GM20000 (cell line): ENCODE measurements around the gene SLC12A9.
"Not testable (repeated sequence)": the region's sequence is repeated elsewhere in the genome, so short reads cannot be mapped to it uniquely, and the experiment has no call there.

Experiments
- DNase-seq: peaks from one replicate; pipeline ENCODE4 v3.0.0; 2012; ENCODE audit warnings: low spot score
- TF ChIP-seq, protein P1 (sequence below): IDR thresholded peaks from 2 replicates; pipeline ENCODE4 v1.5.1; 2012; ENCODE audit warnings: mild to moderate bottlenecking, control low read depth; ENCODE audit errors: extremely low read depth, missing control alignments

The SLC12A9 gene

DNA sequence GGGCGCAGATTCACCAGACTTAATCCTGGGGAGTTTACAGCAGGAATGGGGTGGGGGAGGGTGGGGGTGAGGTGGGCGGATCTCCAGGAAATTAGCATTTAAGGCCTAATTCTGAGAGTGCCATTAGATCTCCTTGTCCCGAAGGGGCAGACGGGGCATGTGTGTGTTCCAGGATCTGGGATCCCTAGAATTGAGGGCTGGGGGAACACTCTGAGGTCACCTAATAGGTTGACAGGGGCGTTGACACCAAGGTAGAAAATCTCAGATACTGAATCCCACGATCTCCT lies 15.8 kb upstream of the SLC12A9 start:
- TF ChIP-seq, protein P1, sequence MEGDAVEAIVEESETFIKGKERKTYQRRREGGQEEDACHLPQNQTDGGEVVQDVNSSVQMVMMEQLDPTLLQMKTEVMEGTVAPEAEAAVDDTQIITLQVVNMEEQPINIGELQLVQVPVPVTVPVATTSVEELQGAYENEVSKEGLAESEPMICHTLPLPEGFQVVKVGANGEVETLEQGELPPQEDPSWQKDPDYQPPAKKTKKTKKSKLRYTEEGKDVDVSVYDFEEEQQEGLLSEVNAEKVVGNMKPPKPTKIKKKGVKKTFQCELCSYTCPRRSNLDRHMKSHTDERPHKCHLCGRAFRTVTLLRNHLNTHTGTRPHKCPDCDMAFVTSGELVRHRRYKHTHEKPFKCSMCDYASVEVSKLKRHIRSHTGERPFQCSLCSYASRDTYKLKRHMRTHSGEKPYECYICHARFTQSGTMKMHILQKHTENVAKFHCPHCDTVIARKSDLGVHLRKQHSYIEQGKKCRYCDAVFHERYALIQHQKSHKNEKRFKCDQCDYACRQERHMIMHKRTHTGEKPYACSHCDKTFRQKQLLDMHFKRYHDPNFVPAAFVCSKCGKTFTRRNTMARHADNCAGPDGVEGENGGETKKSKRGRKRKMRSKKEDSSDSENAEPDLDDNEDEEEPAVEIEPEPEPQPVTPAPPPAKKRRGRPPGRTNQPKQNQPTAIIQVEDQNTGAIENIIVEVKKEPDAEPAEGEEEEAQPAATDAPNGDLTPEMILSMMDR: no peak

DNA sequence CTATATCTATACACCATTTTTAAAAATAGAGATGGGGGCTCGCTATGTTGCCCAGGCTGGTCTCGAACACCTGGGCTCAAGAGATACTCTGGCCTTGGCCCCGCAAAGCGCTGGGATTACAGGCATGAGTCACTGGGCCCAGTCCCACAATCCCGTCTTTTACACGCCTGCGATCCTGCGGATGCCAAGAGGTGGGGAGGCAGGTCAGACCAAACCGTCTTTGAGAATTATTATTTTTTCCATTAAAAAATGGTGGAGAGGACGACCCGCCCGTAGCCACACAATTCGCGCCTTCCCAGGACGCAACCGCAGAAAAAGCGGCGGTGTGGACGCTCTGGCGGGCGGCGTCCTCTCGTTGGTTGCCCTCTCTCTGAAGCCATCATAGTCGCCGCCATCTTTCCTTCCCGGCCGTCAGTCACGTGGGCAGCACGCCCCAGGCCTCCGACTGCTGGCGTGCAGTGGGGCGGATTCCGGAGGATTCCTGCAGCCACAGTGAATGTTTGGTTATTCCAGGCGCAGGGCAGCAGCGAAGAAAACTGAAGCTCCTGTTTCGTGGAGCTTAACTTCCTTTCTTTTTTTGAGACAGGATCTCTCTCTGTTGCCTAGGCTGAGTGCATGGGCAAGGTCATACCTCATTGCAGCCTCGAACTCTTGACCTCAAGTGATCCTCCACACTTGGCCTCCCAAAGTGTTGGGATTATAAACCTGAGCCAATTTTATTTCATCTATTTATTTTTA lies 15.2 kb upstream of the SLC12A9 start:
- TF ChIP-seq, protein P1: no peak
- DNase-seq: peak; percentile 86

More for the DNA sequence above, 15.8 kb upstream of the SLC12A9 start:
- DNase-seq: peak; percentile 22

DNA sequence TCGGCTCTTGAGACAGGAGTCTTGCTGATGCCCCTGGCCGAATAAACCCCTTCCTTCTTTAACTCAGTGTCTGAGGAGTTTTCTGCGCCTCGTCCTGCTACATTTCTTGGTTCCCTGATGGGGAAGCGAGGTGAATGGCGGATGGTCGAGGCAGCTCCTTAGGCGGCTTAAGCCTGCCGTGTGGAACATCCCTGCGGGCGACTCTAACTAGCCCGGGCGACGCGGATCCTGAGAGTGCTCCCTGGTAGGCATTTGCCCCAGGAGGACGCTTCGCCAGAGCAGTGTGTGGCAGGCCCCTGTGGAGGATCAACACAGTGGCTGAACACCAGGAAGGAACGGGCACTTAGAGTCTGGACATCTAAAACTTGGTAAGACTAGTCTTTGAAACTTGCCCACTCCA lies 13.2 kb upstream of the SLC12A9 start:
- no peak for DNase-seq
- TF ChIP-seq, protein P1: no peak

DNA sequence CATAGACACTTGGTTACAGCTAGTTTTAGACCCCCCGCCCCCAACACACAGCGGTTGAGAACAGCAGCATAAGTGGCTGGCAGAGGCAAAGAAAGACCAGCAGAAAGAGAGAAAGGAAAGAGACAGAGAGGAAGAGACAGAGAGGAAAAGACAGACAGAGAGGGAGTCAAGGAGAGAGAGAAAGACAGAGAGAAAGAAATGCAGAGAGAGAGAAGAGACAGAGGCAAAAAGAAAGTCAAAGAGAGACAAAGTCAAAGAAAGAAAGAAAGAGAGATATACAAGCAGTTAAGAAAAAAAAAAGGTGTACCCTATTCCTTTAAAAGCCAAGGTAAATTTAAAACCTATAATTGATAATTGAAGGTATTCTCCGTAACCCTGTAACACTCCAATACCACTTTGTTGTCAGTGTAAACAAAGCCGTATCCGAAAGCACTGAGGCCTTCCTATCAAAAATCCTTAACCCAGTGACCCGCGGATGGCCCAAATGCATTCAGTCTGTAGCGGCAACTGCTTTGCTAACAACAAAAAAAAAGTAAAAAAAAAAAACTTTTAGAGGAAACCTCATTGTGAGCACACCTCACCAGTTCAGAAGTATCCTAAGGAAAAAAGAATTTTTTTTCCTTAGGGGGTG lies 11.9 kb upstream of the SLC12A9 start:
- no peak for DNase-seq
- TF ChIP-seq, protein P1: no peak

DNA sequence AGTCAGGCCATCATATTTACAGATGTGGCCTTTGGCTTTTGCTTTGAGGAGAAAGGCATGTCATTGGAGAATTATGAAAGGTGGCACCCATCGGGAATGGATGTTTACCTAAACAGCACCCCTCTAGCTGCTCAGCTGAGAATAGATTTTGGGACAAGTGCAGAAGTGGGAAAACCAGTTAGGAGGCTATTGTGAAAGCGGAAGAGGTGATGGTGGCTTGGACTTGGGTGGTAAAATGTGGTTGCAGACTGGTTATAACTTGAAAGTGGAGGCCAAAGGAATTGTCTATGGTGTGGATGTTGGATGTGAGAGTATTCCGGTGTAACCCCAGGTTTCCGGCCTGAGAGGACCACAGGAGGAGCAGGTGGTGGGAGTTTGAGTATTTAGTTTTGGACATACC lies 5.2 kb upstream of the SLC12A9 start:
- no peak for DNase-seq
- TF ChIP-seq, protein P1: no peak

DNA sequence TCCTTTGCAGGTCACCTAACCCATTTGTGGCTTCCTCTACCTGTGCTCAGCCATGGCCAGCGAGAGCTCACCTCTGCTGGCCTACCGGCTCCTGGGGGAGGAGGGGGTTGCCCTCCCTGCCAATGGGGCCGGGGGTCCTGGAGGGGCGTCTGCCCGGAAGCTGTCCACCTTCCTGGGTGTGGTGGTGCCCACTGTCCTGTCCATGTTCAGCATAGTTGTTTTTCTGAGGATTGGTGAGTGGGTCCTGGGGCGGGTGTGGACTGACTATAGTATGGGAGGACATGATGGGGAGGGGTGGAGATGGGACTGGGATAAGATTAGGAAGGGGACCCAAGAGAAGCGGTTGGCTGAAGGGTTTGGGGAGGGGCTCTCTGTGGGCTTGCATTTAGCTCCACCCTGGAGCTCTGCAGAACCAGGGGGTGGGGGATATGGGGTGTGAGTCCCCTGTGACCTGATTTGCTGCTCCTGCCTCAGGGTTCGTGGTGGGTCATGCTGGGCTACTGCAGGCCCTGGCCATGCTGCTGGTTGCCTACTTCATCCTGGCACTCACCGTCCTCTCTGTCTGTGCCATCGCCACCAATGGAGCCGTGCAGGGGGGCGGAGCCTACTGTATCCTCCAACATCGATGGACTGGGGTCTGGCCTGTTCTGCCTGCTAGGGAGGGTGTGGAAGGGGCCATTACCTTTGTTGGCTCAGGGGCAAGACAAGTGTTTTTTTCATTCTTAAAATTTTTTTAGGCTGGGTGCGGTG lies 1.8 kb downstream of the SLC12A9 start:
- TF ChIP-seq, protein P1: no peak
- DNase-seq: peak; percentile 20

DNA sequence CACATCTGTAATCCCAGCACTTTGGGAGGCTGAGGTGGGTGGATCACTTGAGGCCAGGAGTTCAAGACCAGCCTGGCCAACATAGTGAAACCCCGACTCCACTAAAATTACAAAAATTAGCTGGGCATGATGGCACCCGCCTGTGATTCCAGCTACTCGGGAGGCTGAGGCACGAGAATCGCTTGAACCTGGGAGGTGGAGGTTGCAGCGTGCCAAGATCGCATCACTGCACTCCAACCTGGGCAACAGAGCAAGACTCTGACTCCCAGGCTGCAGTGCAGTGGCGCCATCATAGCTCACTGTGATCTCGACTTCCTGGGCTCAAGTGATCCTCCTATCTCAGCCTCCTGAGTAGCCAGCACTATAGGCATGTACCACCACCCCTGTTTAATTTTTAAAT lies 2.4 kb downstream of the SLC12A9 start:
- not testable (repeated sequence) for DNase-seq

DNA sequence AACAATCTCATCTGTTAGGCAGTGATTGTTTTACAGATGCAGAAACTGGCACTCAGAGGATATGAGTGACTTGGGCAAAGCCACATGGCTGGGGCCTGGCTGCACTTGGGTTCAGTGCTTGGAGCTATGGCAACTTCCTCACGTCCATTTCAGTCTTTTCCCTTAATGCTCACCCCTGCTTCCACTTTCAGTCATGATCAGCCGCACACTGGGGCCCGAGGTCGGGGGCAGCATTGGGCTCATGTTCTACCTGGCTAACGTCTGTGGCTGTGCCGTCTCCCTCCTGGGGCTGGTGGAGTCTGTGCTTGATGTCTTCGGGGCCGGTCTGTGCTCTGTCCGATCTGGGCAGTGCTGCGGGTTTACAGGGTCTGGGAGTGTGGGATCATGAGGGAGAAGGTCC lies 3.0 kb downstream of the SLC12A9 start:
- TF ChIP-seq, protein P1: no peak
- no peak for DNase-seq
